ENCODE measurements around the gene TUBGCP3.
"Not testable (repeated sequence)": the region's sequence is repeated elsewhere in the genome, so short reads cannot be mapped to it uniquely, and the experiment has no call there.

Gene TUBGCP3

DNA sequence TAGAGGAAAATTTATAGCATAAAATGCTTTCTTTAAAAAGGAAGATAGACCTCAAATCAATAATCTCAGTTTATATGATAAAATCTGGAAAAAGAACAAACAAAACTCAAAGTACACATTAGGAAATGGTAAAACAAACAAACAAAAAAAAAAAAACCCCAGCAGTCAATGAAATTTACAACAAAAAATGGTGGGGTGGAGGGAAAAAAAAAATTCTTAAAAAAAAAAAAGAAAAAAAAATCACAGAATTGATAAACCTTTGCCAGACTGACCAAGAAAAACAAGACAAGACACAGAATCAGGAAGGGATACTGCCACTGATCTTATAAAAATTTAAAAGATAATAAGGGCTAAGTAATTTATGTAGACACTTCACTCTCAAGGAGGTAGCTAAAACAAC is 11.2 kb downstream of the TUBGCP3 start:
- DNase-seq (ENCODE audit: low spot score), result no peak

DNA sequence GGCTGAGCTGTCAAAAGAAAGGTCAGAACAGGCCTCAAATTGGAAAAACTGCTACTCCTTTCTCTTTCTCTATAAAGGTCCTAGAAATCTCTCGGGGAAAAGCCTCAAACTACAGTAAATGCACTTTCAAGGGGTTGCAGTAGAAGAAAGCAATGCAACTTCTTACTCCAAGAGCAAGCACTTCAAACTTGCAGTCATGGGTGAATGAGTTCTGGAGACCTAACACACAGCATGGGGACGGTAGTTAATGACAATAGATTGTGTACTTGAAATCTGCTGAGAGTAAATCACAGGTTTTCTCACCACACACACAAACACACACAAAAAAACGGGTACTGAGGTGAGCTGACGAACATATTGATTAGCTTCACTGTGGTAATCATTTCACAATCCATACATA is 11.8 kb downstream of the TUBGCP3 start:
- no peak for DNase-seq (ENCODE audit: low spot score)

DNA sequence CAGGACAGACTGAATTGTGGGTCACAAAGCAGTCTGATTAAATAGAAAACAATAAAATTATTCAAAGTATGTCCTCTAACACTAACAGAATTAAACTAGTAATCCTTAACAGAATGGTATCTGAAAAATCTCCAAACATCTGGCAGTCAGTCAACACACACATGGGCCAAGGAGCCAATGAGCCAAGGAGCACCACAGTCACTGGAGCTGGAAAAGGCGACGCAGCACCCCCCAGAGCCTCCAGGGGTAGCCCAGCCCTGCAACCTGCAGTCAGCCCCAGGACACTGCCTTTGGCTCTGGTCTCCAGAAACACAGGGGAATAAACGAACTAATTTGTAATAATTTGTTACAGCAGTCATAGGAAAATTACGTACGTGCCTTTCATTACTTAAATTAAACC is 12.3 kb downstream of the TUBGCP3 start:
- DNase-seq (ENCODE audit: low spot score), result no peak

DNA sequence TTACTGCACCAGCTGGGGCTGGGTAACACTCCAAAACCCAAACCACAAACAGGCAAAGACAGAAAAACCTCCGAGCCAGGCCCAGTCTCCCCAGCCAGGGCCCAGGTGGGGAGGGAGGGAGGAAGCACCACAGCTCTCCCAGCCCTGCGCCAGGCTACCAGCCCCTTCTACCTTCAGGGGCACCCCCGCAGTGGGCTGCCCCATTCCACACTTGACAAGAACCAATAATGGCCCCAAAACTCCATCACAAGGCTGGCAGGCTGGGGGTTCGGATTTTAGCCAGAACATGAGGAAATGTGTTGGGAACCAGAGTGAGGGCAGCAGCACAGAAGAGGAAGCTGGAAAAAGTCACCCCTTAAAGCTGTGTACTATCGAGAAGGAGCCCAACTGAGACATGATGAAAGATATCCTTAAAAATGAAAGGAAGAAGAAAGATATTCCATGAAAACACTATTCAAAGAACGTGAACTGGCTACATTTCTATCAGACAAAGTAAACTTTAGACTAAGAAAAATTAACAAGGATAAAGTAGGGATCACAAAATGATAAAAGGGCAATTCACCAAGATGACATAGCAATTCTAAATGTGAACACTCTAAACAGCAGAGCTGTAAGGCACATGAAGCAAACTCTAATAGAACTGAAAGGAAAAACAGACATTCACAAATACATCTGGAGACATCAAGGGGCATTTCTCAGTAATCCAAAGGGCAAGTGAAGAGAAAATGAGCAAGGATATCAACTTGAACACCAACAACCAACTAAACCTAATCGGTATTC is 12.9 kb downstream of the TUBGCP3 start:
- DNase-seq (ENCODE audit: low spot score), result no peak

DNA sequence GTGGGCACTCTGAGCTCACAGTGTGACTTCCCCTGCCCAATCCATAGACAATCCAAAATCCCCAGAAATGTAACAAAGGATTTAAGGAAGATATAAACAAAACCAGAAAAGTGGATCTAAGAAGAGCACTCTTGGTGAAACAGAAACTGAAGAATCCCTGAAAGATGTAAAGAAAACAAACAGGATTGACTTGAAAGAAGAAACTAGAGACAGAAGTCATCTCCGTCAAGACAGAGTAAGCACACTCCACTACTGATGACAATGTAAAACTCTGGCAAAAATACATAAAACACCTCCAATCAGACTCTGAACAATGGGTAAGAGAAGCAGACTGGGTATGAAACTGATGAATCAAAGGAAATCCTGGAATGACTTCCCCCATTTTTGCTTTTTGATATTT is 13.5 kb downstream of the TUBGCP3 start:
- no peak for DNase-seq (ENCODE audit: low spot score)

DNA sequence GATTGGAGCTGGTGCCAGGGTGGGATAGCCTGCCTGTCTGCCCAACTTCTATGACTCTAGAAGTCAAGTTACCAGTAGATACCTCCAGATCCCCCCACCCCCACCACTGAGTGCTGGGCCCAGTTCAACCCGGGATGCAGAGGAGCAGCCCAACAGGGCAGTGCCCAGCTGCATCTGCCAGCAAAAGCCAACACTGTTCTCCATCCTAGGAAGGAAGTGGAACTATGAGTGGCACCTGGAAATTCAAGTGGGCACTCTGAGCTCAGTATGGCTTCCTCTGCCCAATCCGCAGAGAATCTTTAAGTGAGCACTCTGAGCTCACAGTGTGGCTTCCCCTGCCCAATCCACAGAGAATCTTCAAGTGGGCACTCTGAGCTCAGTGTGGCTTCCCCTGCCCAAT is 14.2 kb downstream of the TUBGCP3 start:
- DNase-seq (ENCODE audit: low spot score), result no peak

DNA sequence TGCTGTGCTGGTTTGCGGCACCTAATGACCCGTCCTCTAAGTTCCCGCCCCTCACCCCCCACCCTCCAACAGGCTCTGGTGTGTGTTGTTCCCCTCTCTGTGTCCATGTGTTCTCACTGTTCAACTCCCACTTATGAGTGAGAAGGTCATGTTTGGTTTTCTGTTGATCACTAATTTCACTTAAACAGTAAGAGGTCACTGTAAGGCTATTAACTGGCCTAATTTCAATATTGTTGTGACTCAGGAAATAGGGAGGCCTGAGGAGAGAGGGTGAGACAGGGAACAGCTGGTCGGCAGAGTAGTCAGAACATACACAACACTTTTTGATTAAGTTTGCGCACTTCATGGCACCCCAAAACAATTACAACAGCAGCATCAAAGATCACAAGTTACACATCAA is 15.6 kb downstream of the TUBGCP3 start:
- no peak for DNase-seq (ENCODE audit: low spot score)

DNA sequence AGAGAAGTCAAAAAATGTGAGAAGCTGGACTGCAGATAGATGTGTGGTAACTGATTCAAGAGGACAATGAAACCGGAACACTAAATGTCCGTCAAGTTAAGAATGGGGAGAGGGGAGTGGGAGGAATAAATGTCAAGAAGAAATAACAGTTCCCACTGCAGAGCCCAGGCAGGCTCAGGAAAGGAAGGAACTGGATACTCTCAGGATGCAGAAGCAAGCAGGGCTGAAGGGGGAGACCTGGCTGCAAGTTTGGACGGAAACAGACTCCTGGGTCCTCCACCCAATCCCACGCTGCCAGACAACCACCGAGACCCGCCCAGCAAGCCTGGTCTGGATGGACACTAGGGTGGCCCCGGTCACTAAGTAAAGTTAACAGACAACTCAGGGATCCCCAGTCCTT is 18.1 kb downstream of the TUBGCP3 start:
- no peak for DNase-seq (ENCODE audit: low spot score)

DNA sequence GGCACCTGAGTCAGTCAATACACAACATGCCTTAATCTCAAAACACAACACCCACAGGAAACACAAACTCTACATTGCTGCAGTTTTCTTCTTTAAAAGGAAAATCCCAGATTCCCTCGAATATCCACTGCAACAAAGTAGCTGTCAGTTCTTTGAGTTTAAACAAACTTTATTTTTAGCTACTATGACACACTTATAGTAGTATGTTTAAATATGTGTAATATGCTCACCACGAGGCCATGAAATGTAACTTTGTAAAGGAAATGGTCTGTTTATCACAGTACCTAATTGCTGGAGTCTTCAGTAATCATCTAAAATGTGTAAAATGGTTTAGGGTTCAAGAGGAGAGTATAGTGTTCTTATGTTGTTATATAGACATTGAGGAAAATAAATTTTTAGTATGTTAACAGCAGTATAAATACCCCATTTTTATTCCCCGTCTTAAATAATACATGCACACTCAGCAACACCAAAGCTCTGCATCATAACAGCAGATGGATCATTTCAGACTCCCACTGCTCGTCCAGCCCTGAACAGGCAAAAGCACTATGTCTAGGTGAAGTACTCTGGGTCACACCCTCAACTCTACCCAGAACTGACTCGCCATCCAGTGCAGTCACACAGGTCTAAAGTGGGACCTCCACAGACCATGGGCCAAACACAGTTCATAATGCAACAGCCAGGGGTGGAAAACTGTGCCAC is 20.6 kb downstream of the TUBGCP3 start:
- no peak for DNase-seq (ENCODE audit: low spot score)

DNA sequence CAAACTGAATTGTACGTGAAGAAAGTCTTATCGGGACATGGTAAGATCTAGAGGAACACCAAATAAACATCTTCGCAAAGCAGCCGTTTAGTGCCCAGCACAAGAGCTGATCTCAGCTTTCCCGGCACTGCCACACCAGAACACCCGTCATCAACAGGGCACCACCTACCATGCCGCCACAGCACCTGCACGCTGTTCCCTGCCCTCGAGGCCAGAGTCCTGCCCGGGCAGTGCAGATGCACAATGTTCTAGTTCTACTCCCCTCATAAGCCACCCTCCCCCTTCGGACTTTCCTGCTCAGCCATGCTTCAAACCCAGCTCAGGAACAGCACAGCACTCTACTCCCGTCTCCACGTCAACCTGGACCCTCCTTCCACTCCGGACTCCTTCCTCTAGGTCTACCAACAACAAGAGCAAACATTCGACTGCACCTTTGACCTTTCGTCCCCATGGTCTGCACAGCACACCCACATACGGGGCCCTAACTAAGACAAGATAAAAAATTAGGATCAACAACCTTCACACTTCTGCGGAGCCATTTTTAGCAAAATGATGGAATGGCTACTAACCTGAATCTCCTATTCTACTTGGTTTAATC is 25.1 kb downstream of the TUBGCP3 start:
- no peak for DNase-seq (ENCODE audit: low spot score)

DNA sequence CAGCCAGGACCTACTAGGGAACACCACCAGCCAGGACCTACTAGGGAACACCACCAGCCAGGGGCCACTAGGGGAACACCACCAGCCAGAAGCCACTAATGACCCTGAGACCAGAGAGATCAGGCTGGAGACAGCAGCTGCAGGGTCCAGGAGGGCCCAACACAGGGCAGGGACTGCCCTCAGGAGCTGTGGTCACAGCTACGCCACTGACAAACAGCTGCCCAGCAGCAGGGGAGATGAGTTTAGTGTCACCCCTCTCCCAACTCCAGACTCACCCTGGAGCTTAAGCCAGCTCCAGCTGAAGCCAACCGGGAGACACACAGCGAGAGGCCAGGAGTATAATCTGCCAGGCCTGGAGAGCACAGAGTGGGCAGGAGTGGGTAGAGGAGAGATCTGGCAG is 25.7 kb downstream of the TUBGCP3 start:
- no peak for DNase-seq (ENCODE audit: low spot score)

DNA sequence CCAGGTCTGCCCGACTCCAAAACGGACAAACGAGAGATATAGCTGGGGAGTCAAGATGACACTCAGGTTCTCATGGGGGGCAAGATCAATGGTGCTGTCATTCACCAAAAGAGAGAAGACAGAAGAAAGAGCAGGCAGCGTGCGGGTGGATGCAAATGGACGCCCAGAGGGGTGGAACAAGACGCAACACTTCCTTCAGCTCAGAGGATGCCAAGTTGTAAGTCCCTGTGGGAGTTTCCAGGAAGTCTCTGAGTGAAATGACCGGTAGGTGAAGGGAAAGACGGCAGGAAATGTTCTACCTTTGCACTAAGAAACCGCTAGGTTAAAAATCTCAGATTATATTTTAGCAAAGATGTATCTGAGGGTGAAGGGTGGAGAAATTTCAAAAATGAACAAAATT is 26.5 kb downstream of the TUBGCP3 start:
- no peak for DNase-seq (ENCODE audit: low spot score)

DNA sequence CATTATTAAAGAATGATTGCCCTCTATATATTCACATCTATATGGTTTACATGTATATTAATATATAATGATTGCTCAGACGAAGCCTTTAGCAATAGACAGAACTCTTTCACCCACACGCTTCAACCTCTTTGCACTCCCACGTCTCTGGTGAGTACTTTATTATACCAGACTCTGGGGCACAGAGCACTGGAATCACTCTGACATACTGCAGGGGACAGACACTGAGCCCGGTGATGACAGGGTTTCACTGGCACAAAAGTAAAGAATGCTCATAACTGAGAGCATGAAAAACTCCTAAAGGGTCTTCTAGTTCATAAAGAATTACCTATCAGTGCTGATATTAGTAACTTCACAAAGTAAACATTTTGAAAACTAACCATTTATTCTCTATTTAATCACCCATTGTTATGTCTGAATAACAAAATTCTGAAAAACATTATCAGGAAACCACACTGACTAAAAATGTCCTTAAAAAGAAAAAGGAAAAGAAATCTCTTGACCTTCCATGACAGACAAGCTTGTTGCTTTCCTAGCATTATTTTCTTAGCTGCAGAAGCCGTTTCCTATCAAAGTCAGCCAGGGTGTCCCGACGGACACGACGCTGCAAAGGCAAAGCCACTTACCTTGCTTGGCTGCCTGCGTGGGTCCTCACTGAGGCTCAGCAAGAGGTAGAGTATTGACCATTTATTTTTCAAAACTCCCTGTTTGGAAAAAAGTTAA is 29.1 kb downstream of the TUBGCP3 start:
- DNase-seq (ENCODE audit: low spot score), result no peak

DNA sequence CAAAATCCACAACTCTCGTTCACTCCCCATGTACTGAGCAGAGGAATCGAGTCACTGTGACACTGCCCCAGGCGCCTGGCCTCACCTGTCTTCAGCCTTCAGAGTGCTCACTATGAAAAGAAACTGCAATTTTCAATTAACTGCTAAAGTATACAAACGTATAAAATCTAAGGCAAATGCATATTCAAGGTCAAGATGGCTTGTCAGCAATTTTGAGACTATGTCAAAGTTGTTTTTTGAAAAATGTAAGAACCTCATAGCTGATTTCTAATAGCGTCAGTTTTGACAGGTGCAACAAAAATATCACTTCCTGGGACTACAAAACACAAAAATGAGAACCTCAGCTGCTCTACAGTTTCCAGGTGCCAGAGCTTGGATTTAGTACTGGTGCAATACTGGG is 31.4 kb downstream of the TUBGCP3 start:
- no peak for DNase-seq (ENCODE audit: low spot score)

DNA sequence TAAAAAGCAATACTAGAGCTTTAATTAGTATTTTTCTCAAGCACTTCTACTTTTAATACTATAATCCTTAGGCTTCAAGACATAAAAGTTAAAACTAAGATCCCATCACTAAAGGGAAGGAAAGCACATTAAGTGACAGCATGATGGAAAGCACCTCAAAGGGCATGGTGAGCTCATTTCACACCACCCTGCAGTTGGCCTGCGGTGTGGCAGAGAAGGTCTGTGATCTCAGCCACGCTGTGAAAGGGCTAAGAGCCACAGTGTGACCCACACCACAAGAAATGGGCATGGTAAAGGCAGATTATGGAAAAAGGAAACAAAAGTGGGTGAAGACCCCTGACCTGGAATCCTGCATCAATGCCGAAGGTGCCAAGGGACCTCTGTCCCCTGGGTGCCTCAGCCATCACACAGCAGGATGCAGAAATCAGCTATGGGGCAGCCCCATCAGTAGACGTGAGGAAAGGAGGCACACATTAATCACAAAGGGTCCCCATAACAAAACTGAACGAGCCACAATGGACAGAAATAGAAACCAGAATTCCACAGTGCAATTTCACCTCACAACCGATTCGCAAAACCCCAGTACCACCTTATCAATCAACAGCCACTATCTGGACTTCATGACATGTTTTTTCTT is 33.6 kb downstream of the TUBGCP3 start:
- DNase-seq (ENCODE audit: low spot score), result no peak

DNA sequence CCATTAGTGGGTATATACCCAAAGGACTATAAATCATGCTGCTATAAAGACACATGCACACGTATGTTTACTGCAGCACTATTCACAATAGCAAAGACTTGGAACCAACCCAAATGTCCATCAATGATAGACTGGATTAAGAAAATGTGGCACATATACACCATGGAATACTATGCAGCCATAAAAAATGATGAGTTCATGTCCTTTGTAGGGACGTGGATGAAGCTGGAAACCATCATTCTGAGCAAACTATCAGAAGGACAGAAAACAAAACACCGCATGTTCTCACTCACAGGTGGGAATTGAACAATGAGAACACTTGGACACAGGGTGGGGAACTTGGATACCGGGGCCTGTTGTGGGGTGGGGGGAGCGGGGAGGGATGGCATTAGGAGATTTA is 39.0 kb downstream of the TUBGCP3 start:
- not testable (repeated sequence) for DNase-seq (ENCODE audit: low spot score)

DNA sequence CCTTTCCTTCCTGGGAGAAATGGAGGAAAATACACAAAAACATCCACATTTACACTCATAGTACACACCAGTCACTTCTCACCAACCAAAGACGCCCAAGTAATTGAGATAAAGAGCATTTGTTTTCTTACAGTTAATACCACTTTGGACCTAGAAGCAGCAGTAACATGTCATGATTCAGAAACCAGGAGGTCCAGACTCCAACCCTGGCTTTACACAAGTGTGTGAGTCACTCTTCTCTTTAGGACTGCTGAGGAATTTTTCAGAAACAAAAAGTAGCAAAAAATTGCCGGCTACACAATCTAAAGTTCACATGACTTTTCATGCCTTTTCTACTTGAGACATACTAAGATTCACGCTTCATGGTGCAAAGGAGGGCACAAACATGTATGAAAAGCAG is 42.1 kb downstream of the TUBGCP3 start:
- DNase-seq (ENCODE audit: low spot score), result no peak

DNA sequence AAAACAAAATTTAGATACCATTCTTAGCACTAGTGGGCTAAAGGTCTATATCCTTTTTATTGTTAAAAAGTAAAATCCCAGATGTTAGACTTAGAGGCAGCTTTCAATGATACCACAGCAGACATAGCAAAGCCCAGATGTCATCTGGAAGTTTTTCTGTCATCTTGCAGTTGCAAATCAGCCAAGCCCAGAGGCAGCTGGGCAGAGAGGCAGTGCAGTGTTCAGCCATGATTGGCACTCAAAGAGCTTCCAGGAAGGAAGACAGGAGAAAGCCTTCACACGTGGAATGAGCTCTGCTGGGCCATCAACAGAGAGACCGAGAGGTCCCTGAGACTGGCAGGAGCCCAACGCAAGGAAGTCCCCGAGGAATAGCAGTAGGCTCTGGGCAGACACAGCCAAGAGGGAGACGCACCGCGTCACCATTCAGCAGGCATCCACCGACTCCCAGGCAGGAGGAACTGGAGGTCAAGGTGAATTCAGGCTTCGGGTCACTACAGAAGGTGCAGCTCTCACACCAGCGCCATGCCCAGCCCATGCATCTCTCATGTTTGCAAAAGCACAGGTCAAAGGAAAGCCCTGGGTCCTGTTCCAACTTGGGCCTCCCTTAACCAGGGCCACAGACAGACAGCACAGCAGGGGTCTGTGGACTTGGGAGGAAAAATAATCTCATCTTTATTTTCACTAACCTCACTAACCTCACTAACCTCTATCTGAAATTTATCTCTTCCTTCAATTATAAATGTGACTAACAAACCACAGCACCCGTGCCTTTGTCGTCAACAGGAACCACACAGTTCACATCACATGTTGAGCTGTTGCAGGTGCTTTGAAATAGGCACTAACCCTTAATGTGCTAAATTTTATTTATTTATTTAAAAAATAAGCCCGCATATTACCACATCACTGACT is 54.9 kb downstream of the TUBGCP3 start:
- no peak for DNase-seq (ENCODE audit: low spot score)

DNA sequence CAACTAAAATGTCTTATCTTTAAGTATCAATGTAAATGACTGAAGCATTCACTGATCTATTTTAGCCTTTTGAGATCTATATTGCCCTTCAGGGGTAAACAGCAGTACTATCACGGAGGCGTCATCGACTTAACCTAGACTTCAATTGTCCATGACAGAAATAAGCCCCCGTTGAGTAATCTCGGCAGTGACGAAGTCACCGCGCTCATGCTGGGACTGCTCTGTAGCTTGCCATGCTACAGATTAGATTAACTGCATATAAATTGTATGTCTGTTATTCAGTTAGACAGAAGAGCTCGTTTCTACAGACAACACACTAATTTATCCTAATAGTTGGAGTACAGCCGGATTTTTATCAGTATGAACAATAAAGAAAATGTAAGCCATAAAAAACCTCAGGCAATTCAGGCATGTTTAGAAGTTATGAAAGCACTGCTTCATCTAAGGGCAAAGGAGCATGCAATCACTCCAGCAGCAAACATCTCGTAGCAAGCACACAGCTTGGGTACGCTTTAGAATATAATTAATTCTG is 56.6 kb downstream of the TUBGCP3 start:
- DNase-seq (ENCODE audit: low spot score), result no peak

DNA sequence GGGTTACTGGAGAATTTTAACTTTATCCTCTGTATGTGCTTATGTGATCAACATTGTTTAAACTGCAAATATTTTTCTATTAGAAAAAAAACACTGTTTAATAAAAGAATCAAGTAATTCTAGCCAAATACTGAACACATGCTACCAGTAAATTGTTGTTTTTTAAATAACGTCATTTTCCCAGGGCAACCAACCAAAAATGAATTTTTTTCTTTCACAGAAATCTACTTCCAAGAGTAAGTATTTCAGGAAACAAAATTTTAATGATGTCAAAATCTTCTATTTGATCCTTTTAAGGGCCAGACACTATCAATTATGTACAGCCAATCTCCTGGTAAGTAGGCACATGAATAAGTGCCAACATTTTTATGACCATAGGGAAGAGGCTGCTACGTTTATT is 57.1 kb downstream of the TUBGCP3 start:
- no peak for DNase-seq (ENCODE audit: low spot score)

DNA sequence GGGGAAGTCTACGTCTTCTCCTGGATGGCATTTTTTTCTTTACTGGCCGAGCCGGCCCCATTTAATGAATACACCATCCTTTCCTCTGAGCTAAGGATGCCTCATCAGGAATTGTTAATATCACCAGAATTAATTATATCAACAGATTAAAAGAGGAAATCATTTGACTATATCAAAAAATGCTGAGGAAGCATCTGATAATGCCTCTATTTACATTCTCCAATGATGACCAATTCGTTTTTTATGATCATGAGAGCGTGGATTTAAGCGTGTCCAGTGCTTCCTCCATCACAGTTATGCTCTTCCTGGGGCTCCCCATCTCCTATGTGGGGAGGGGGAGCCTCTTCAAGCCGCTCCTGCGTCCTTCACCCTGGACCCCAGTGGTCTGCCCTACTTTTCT is 58.7 kb downstream of the TUBGCP3 start:
- no peak for DNase-seq (ENCODE audit: low spot score)
